Measurements from ENCODE around the gene GFRA4. TPM values are rescaled to one million over a fixed set of nuclear protein-coding genes. Genes with fewer than 3 reads are reported as not detected.

Gene GFRA4
- total and polyA plus RNA-seq, 2 experiments from 2014 or later, result not detected

- H3K9me2 ChIP-seq (replicated peaks; ENCODE audit: insufficient read depth), result no peaks in the 10 kb centered on the region
- H3K27me3 ChIP-seq, result no peaks in the 10 kb centered on the region
- H4K20me1 ChIP-seq (ENCODE audit: insufficient read depth, poor library complexity, severe bottlenecking), result no peaks in the 10 kb centered on the region
- H3K27ac ChIP-seq, result no peak overlapping the region
- H3K4me1 ChIP-seq (ENCODE audit: insufficient read depth), result peaks cover 4% of the 10 kb centered on the region
- no peaks in the 10 kb centered on the region for H3K9me3 ChIP-seq (ENCODE audit: low read depth)
- 93% methylated on average over 13 of the region's 13 CpGs for WGBS (ENCODE audit: low lambda C conversion rate, missing lambda C conversion rate)
- TF ChIP-seq EZH2phosphoT487 (IDR thresholded peaks at IDR 0.05; ENCODE audit: low read depth, severe bottlenecking, unreplicated experiment) (no peak), CTCF (IDR thresholded peaks at IDR 0.05; ENCODE audit: poor library complexity) (no peak), EZH2 (IDR thresholded peaks at IDR 0.05; ENCODE audit: borderline replicate concordance) (no peak)
- no peak for DNase-seq (ENCODE audit: low spot score)
- no peak overlapping the region for H3K4me2 ChIP-seq
- H3K36me3 ChIP-seq (replicated peaks; ENCODE audit: insufficient read depth, low read depth), result peaks cover 2% of the 10 kb centered on the region
- no peak overlapping the region for H3K4me3 ChIP-seq
- no peaks in the 10 kb centered on the region for H3K79me2 ChIP-seq
- no peak overlapping the region for H2AFZ ChIP-seq
Measured at GRCh38 chr20:3646651-3647050, 16.5 kb downstream of the GFRA4 start.

- Histone ChIP-seq H3K36me3 (replicated peaks; ENCODE audit: insufficient read depth, low read depth) (peaks cover 2% of the 10 kb centered on the region), H2AFZ (no peak overlapping the region), H3K4me1 (ENCODE audit: insufficient read depth) (no peaks in the 10 kb centered on the region), H3K27ac (no peak overlapping the region), H3K9me2 (replicated peaks; ENCODE audit: insufficient read depth) (no peaks in the 10 kb centered on the region), H3K27me3 (no peaks in the 10 kb centered on the region), H3K4me2 (no peak overlapping the region), H4K20me1 (ENCODE audit: insufficient read depth, poor library complexity, severe bottlenecking) (no peaks in the 10 kb centered on the region), H3K4me3 (no peak overlapping the region), H3K79me2 (no peaks in the 10 kb centered on the region), H3K9me3 (ENCODE audit: low read depth) (no peaks in the 10 kb centered on the region)
- 86% methylated on average over 5 of the region's 5 CpGs for WGBS (ENCODE audit: low lambda C conversion rate, missing lambda C conversion rate)
- no peak for DNase-seq (ENCODE audit: low spot score)
- TF ChIP-seq CTCF (IDR thresholded peaks at IDR 0.05; ENCODE audit: poor library complexity), result no peak
- TF ChIP-seq EZH2phosphoT487 (IDR thresholded peaks at IDR 0.05; ENCODE audit: low read depth, severe bottlenecking, unreplicated experiment), result no peak
Measured at GRCh38 chr20:3646067-3646440, 17.1 kb downstream of the GFRA4 start.

GRCh38 chr20:3645309-3646066 lies 17.7 kb downstream of the GFRA4 start:
- no peak for DNase-seq (ENCODE audit: low spot score)
- H3K9me2 ChIP-seq (replicated peaks; ENCODE audit: insufficient read depth), result no peaks in the 10 kb centered on the region
- no peaks in the 10 kb centered on the region for H3K27me3 ChIP-seq
- no peaks in the 10 kb centered on the region for H3K79me2 ChIP-seq
- TF ChIP-seq EZH2phosphoT487 (IDR thresholded peaks at IDR 0.05; ENCODE audit: low read depth, severe bottlenecking, unreplicated experiment) (no peak), EZH2 (IDR thresholded peaks at IDR 0.05; ENCODE audit: borderline replicate concordance) (no peak), CTCF (IDR thresholded peaks at IDR 0.05; ENCODE audit: poor library complexity) (no peak)
- no peak overlapping the region for H2AFZ ChIP-seq
- H3K27ac ChIP-seq, result no peak overlapping the region
- H3K9me3 ChIP-seq (ENCODE audit: low read depth), result no peaks in the 10 kb centered on the region
- H3K4me2 ChIP-seq, result no peak overlapping the region
- H4K20me1 ChIP-seq (ENCODE audit: insufficient read depth, poor library complexity, severe bottlenecking), result no peaks in the 10 kb centered on the region
- H3K36me3 ChIP-seq (replicated peaks; ENCODE audit: insufficient read depth, low read depth), result peaks cover 2% of the 10 kb centered on the region
- no peaks in the 10 kb centered on the region for H3K4me1 ChIP-seq (ENCODE audit: insufficient read depth)
- 96% methylated on average over 20 of the region's 20 CpGs for WGBS (ENCODE audit: low lambda C conversion rate, missing lambda C conversion rate)
- H3K4me3 ChIP-seq, result no peak overlapping the region
